Neuronal stem cell (in vitro differentiated cells): ENCODE results near the gene STAT3.
A peak's percentile ranks its signal among the peaks of the same experiment; 100 is the strongest.

ENCODE experiments used
- DNase-seq: peaks from one replicate; pipeline ENCODE4 v3.0.0-alpha.2; 2013; ENCODE audit warnings: low spot score
- H2AFZ ChIP-seq: one replicate; pipeline ENCODE4 v1.6.1; 2013; ENCODE audit warnings: mild to moderate bottlenecking, low read length, inconsistent platforms
- H2AK5ac ChIP-seq: 2 replicates; pipeline ENCODE4 v1.6.1; 2013; ENCODE audit warnings: low read depth, mild to moderate bottlenecking, inconsistent platforms, low read length, moderate library complexity, mixed read lengths
- H2BK120ac ChIP-seq: 2 replicates; pipeline ENCODE4 v1.6.1; 2013; ENCODE audit warnings: low read depth, mild to moderate bottlenecking, inconsistent platforms, low read length, moderate library complexity, mixed read lengths
- H2BK12ac ChIP-seq: one replicate; pipeline ENCODE4 v1.6.1; 2013; ENCODE audit warnings: low read length, inconsistent platforms
- H2BK15ac ChIP-seq: 2 replicates; pipeline ENCODE4 v1.6.1; 2013; ENCODE audit warnings: mild to moderate bottlenecking, low read length, inconsistent platforms, mixed read lengths
- H2BK5ac ChIP-seq: one replicate; pipeline ENCODE4 v1.6.1; 2013; ENCODE audit warnings: inconsistent platforms, mild to moderate bottlenecking, low read length, moderate library complexity
- H3K14ac ChIP-seq: one replicate; pipeline ENCODE4 v1.6.1; 2013; ENCODE audit warnings: low read length, inconsistent platforms
- H3K18ac ChIP-seq: 2 replicates; pipeline ENCODE4 v1.6.1; 2013; ENCODE audit warnings: low read length, inconsistent platforms
- H3K23ac ChIP-seq: 2 replicates; pipeline ENCODE4 v1.6.1; 2013; ENCODE audit warnings: low read depth, mild to moderate bottlenecking, mixed read lengths, low read length, inconsistent platforms; ENCODE audit not compliant: poor library complexity
- H3K27ac ChIP-seq: replicated peaks from 3 replicates; pipeline ENCODE4 v1.5.1; 2013; ENCODE audit warnings: low read length, inconsistent platforms
- H3K27me3 ChIP-seq, 3 experiments: 2 replicates each; pipeline ENCODE4 v1.6.1; 2013; ENCODE audit warnings: low read length in 3 of 3, mild to moderate bottlenecking in 2 of 3, inconsistent platforms in 1 of 3, low read depth in 1 of 3, mixed read lengths in 1 of 3, moderate library complexity in 1 of 3; ENCODE audit not compliant: control insufficient read depth in 3 of 3, insufficient read depth in 3 of 3
- H3K36me3 ChIP-seq, 2 donors: replicated peaks in 1 of 2; 2 replicates each; pipeline ENCODE4 v1.6.1; 2013; ENCODE audit warnings: low read length in 2 of 2; ENCODE audit not compliant: control insufficient read depth in 2 of 2, insufficient read depth in 2 of 2
- H3K4ac ChIP-seq: 2 replicates; pipeline ENCODE4 v1.6.1; 2013; ENCODE audit warnings: inconsistent platforms, mild to moderate bottlenecking, low read length, moderate library complexity
- H3K4me1 ChIP-seq, 2 donors: 1 replicate in 1 of 2; 2 replicates in 1 of 2; pipeline ENCODE4 v1.6.1; 2013; ENCODE audit warnings: low read length in 2 of 2, low read depth in 1 of 2; ENCODE audit not compliant: control insufficient read depth in 2 of 2, insufficient read depth in 1 of 2
- H3K4me2 ChIP-seq: one replicate; pipeline ENCODE4 v1.6.1; 2013; ENCODE audit warnings: mild to moderate bottlenecking, low read length, inconsistent platforms; ENCODE audit not compliant: insufficient read depth, poor library complexity, severe bottlenecking
- H3K4me3 ChIP-seq, 2 donors: 2 replicates each; pipeline ENCODE4 v1.5.1; 2013; ENCODE audit warnings: low read length in 2 of 2, mild to moderate bottlenecking in 2 of 2, inconsistent platforms in 1 of 2, moderate library complexity in 1 of 2
- H3K79me1 ChIP-seq: one replicate; pipeline ENCODE4 v1.6.1; 2013; ENCODE audit warnings: low read depth, mild to moderate bottlenecking, inconsistent platforms, low read length, moderate library complexity
- H3K9ac ChIP-seq: one replicate; pipeline ENCODE4 v1.6.1; 2013; ENCODE audit warnings: mild to moderate bottlenecking, low read depth, low read length, inconsistent platforms; ENCODE audit not compliant: poor library complexity
- H3K9me3 ChIP-seq, 2 donors: replicated peaks in 1 of 2; 2 replicates each; pipeline versions ENCODE3 to v1.6.1; 2013; ENCODE audit warnings: low read length in 2 of 2, mild to moderate bottlenecking in 2 of 2, inconsistent platforms in 1 of 2, low read depth in 1 of 2, mixed read lengths in 1 of 2, moderate library complexity in 1 of 2; ENCODE audit not compliant: control insufficient read depth in 2 of 2, insufficient read depth in 1 of 2
- H4K8ac ChIP-seq: one replicate; pipeline ENCODE4 v1.6.1; 2013; ENCODE audit warnings: low read depth, mild to moderate bottlenecking, inconsistent platforms, low read length, moderate library complexity
- H4K91ac ChIP-seq: one replicate; pipeline ENCODE4 v1.6.1; 2013; ENCODE audit warnings: low read length, low read depth, mild to moderate bottlenecking, inconsistent platforms; ENCODE audit not compliant: poor library complexity
- WGBS, 2 donors: extraction: QIAGEN DNeasy Blood & Tissue Kit; methylation state at CpG; one replicate each; pipeline ENCODE4 v1.1.7; 2013; ENCODE audit warnings: missing lambda C conversion rate in 2 of 2, mixed read lengths in 1 of 2; ENCODE audit not compliant: insufficient read length in 2 of 2, insufficient replicate concordance in 1 of 2; ENCODE audit errors: extremely low coverage in 2 of 2; 5-methylcytosine and 5-hydroxymethylcytosine counted together

The STAT3 gene

DNA sequence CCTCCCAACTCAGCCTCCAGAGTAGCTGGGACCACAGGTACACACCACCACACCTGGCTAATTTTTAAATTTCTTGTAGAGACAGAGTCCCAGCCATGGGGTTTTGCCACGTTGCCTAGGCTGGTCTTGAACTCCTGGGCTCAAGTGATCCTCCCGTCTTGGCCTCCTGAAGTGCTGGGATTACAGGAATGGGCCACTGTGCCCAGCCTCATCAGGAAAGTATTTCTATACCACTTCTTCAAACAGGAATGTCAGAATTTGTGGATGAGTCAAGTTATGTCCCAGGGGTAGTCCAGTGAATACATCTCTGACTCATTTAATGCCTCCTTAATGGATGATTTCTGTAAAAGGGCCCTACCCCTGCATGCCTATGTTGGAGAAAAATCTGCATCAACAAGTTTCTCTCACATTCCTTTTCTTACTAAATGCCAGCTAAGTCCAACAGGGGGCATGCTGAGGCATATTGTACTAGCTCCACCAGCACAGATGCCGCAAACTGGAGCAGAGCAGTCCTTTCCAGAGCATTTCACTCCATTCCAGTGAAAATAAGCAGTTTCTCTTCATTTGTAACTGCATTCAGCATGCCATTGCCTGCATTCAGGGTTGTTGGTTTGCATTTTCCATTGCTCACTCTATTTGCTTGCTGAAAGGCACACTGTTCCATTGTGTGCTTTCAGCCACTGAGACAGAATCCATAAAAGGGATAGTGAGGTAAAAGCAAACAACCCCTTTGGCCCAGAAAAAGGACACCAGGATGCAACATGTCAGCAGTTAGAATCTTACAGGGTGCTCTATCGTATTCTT is 40.1 kb upstream of the STAT3 start:
- H2BK5ac ChIP-seq: no peak overlapping the region
- no peaks in the 10 kb centered on the region for H3K9me3 ChIP-seq
- peaks cover 7 to 23% of the 10 kb centered on the region in 2 donors for H3K4me1 ChIP-seq
- peak overlapping the region; percentile 83 for H2AFZ ChIP-seq
- H3K4ac ChIP-seq: no peak overlapping the region
- H3K36me3 ChIP-seq: no peaks in the 10 kb centered on the region
- peaks cover 0 to 18% (median 0%) of the 10 kb centered on the region in 3 experiments for H3K27me3 ChIP-seq
- H3K79me1 ChIP-seq: no peaks in the 10 kb centered on the region
- no peak overlapping the region for H4K8ac ChIP-seq
- H4K91ac ChIP-seq: no peak overlapping the region
- H3K14ac ChIP-seq: no peak overlapping the region
- H2BK12ac ChIP-seq: no peak overlapping the region
- no peak overlapping the region for H3K18ac ChIP-seq
- H2AK5ac ChIP-seq: no peak overlapping the region
- H3K27ac ChIP-seq: no peak overlapping the region
- peak; percentile 53 for DNase-seq
- H3K9ac ChIP-seq: no peak overlapping the region
- no peak overlapping the region for H3K23ac ChIP-seq
- no peak overlapping the region for H2BK120ac ChIP-seq
- no CpG with 5 or more reads among the region's 4 CpGs for WGBS, 2 donors
- no peak overlapping the region for H3K4me3 ChIP-seq
- no peak overlapping the region for H2BK15ac ChIP-seq
- H3K4me2 ChIP-seq: no peak overlapping the region

GRCh38 chr17:42424991-42425610 is 36.9 kb upstream of the STAT3 start:
- Histone ChIP-seq H3K27ac (no peak overlapping the region), H3K4me3 (no peak overlapping the region), H3K4me2 (no peak overlapping the region)

DNA sequence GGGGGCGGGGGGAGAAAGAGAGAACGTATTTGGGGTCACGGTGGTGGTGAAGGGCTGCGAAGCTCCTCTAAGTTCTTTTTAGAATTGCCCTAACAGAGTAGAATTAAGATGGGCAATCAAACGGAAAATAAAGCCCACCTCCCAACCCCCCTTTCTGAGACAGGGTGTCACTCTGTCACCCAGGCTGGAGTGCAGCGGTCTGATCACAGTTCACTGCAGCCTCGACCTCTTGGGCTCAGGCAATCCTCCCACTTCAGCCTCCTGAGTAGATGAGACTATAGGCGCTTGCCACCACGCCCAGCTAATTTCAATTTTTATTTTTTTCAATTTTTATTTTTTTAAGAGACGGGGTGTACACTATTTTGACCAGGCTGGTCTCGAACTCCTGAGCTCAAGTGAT is 35.5 kb upstream of the STAT3 start:
- Histone ChIP-seq H3K4me2 (peak overlapping the region; percentile 93), H4K91ac (no peak overlapping the region), H3K27ac (peak overlapping the region; percentile 41), H2BK12ac (no peak overlapping the region), H3K9me3 (no peaks in the 10 kb centered on the region), H3K18ac (no peak overlapping the region), H3K14ac (no peak overlapping the region), H3K4ac (no peak overlapping the region), H4K8ac (no peak overlapping the region), H2AFZ (peak overlapping the region; percentile 96), H2AK5ac (no peak overlapping the region), H3K4me1 (peaks cover 10 to 20% of the 10 kb centered on the region in 2 donors), H2BK5ac (no peak overlapping the region), H3K79me1 (no peaks in the 10 kb centered on the region), H2BK120ac (no peak overlapping the region), H3K36me3 (no peaks in the 10 kb centered on the region), H3K9ac (no peak overlapping the region), H3K27me3 (peaks cover 14 to 53% (median 25%) of the 10 kb centered on the region in 3 experiments), H3K4me3 (no peak overlapping the region), H3K23ac (no peak overlapping the region), H2BK15ac (no peak overlapping the region)
- no CpG with 5 or more reads among the region's 11 CpGs for WGBS, 2 donors
- DNase-seq: no peak

More at GRCh38 chr17:42424991-42425610, 36.9 kb upstream of the STAT3 start:
- H3K36me3 ChIP-seq: no peaks in the 10 kb centered on the region
- H3K4ac ChIP-seq: no peak overlapping the region
- peak overlapping the region; percentile 11 for H3K18ac ChIP-seq
- no peak for DNase-seq
- no peaks in the 10 kb centered on the region for H3K9me3 ChIP-seq
- no peak overlapping the region for H2AFZ ChIP-seq
- no peak overlapping the region for H2BK120ac ChIP-seq
- H4K8ac ChIP-seq: no peak overlapping the region
- H3K27me3 ChIP-seq: peaks cover 14 to 50% (median 25%) of the 10 kb centered on the region in 3 experiments
- H2AK5ac ChIP-seq: no peak overlapping the region
- H2BK12ac ChIP-seq: peak overlapping the region; percentile 60
- H3K4me1 ChIP-seq: peaks cover 8 to 23% of the 10 kb centered on the region in 2 donors
- no peak overlapping the region for H3K14ac ChIP-seq
- H3K9ac ChIP-seq: no peak overlapping the region
- no peak overlapping the region for H4K91ac ChIP-seq
- peak overlapping the region; percentile 2 for H2BK15ac ChIP-seq
- H3K23ac ChIP-seq: no peak overlapping the region
- no peaks in the 10 kb centered on the region for H3K79me1 ChIP-seq
- no peak overlapping the region for H2BK5ac ChIP-seq
- WGBS, 2 donors: no CpG with 5 or more reads among the region's 4 CpGs
